Thoracic aorta (tissue), 2 donors: ENCODE measurements around the gene ZRANB2. TPM values are rescaled to one million over a fixed set of nuclear protein-coding genes. Genes with fewer than 3 reads are reported as not detected.

Experiments used
- ATAC-seq: fragments of 150-250 bp; one replicate; pipeline ENCODE4 v1.8.0; 2017; ENCODE audit warnings: low read depth; ENCODE audit not compliant: insufficient number of reproducible peaks, low FRiP score
- DNase-seq: peaks from one replicate; pipeline ENCODE4 v3.0.0-alpha.2; 2020; ENCODE audit warnings: low spot score
- H3K27ac ChIP-seq, 2 donors: fragments of 200-600 bp; sonication (generic); 1 replicate in 1 of 2; 2 replicates in 1 of 2; pipeline ENCODE4 v1.5.1; 2016; ENCODE audit warnings: mild to moderate bottlenecking in 2 of 2, moderate library complexity in 2 of 2
- H3K27me3 ChIP-seq: fragments of 200-600 bp; sonication (generic); replicated peaks from 2 replicates; pipeline ENCODE4 v1.6.0; 2016; ENCODE audit warnings: mild to moderate bottlenecking; ENCODE audit not compliant: insufficient read depth
- H3K36me3 ChIP-seq: fragments of 200-600 bp; sonication (generic); one replicate; pipeline ENCODE4 v1.5.1; 2016
- H3K4me1 ChIP-seq, 2 donors: fragments of 200-600 bp; sonication (generic); 1 replicate in 1 of 2; 2 replicates in 1 of 2; pipeline versions ENCODE4 v1.5.1 to v1.6.0; 2016; ENCODE audit warnings: low read depth in 2 of 2, mild to moderate bottlenecking in 1 of 2; ENCODE audit not compliant: control insufficient read depth in 1 of 2
- H3K4me3 ChIP-seq: fragments of 200-600 bp; sonication (generic); 2 replicates; pipeline ENCODE4 v1.5.1; 2016; ENCODE audit warnings: mild to moderate bottlenecking
- H3K9me3 ChIP-seq: fragments of 200-600 bp; sonication (generic); 2 replicates; pipeline ENCODE4 v1.5.1; 2016
- CTCF ChIP-seq: fragments of 200-600 bp; sonication (generic); IDR thresholded peaks from one replicate; pipeline ENCODE4 v1.5.1; 2019; ENCODE audit warnings: antibody characterized with exemption
- total RNA-seq, 2 donors: library from RNA; depleted of rRNA; stranded (reverse); fragments of >200 nt; gene quantifications; one replicate each; pipeline versions ENCODE4 v1.1.0 to v1.2.3, GENCODE V29; 2016

The ZRANB2 gene
- total RNA-seq, 2 donors from 2014 or later: 116 to 133 TPM

GRCh38 chr1:71038942-71039341 is 41.9 kb downstream of the ZRANB2 start:
- no peaks in the 10 kb centered on the region for H3K36me3 ChIP-seq
- no peak for TF ChIP-seq CTCF
- no peaks in the 10 kb centered on the region for H3K27me3 ChIP-seq
- DNase-seq: no peak
- peaks cover 3 to 36% of the 10 kb centered on the region in 2 donors for H3K4me1 ChIP-seq
- no peak for ATAC-seq
- peak overlapping the region in 1 of 2 donors; percentile 22 for H3K27ac ChIP-seq
- no peaks in the 10 kb centered on the region for H3K9me3 ChIP-seq
- no peak overlapping the region for H3K4me3 ChIP-seq

GRCh38 chr1:71037829-71038620 is 42.8 kb downstream of the ZRANB2 start:
- Histone ChIP-seq H3K9me3 (no peaks in the 10 kb centered on the region), H3K4me1 (peaks cover 3 to 27% of the 10 kb centered on the region in 2 donors), H3K4me3 (peak overlapping the region; percentile 15), H3K36me3 (no peaks in the 10 kb centered on the region), H3K27ac (peak overlapping the region in 1 of 2 donors; percentile 22), H3K27me3 (no peaks in the 10 kb centered on the region)
- DNase-seq (no peak), ATAC-seq (no peak)
- TF ChIP-seq CTCF: no peak

GRCh38 chr1:71037066-71037465 is 43.8 kb downstream of the ZRANB2 start:
- DNase-seq: no peak
- Histone ChIP-seq H3K27me3 (no peaks in the 10 kb centered on the region), H3K4me3 (no peak overlapping the region), H3K4me1 (peaks cover 3 to 24% of the 10 kb centered on the region in 2 donors), H3K36me3 (no peaks in the 10 kb centered on the region), H3K27ac (peak overlapping the region in 1 of 2 donors; percentile 17), H3K9me3 (no peaks in the 10 kb centered on the region)
- ATAC-seq: no peak
- TF ChIP-seq CTCF: no peak

GRCh38 chr1:71033136-71033535 is 47.7 kb downstream of the ZRANB2 start:
- H3K4me1 ChIP-seq: peaks cover 20 to 35% of the 10 kb centered on the region in 2 donors
- no peak for ATAC-seq
- DNase-seq: no peak
- no peak overlapping the region for H3K4me3 ChIP-seq
- no peaks in the 10 kb centered on the region for H3K27me3 ChIP-seq
- H3K36me3 ChIP-seq: no peaks in the 10 kb centered on the region
- H3K27ac ChIP-seq: peak overlapping the region; percentile 33 to 71
- no peaks in the 10 kb centered on the region for H3K9me3 ChIP-seq
- no peak for TF ChIP-seq CTCF

GRCh38 chr1:71031426-71031825 is 49.4 kb downstream of the ZRANB2 start:
- no peak for ATAC-seq
- H3K4me1 ChIP-seq: peaks cover 20 to 49% of the 10 kb centered on the region in 2 donors
- no peaks in the 10 kb centered on the region for H3K27me3 ChIP-seq
- TF ChIP-seq CTCF: no peak
- no peaks in the 10 kb centered on the region for H3K36me3 ChIP-seq
- DNase-seq: no peak
- peak overlapping the region; percentile 30 to 71 for H3K27ac ChIP-seq
- H3K9me3 ChIP-seq: no peaks in the 10 kb centered on the region
- no peak overlapping the region for H3K4me3 ChIP-seq
